Spleen (tissue), 3 donors: ENCODE data around the gene DENND1B.

Experiments
- POLR2A ChIP-seq, 3 donors: fragments of 450-650 bp; IDR thresholded peaks; one replicate each; pipeline ENCODE4 v1.5.1; 2017; ENCODE audit warnings: antibody characterized with exemption in 3 of 3, mild to moderate bottlenecking in 1 of 3
- POLR2AphosphoS5 ChIP-seq, 3 donors: sonication (generic); formaldehyde crosslinking; IDR thresholded peaks; one replicate each; pipeline ENCODE4 v1.5.1; 2017; ENCODE audit warnings: antibody characterized with exemption in 3 of 3

DNA sequence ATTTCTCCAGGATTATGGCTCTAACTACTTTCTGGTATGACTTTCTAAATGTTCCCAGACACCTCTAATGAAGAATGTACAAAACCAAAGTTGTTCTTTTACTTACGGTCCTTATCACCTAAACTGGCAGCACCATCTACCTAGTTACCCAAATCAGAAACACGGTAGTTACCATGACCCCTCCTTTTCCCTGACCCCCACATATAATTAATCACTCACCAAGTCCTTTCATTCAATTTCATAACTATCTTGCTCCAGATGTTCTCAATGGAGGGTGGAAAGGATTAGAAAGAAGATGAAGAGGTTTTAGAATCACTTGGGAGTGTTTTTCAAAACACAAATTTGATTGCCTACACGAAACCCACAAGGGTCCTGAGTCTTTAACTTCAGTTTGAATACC is 98.0 kb downstream of the DENND1B start:
- TF ChIP-seq POLR2AphosphoS5 (IDR thresholded peaks at IDR 0.05) (no peak), POLR2A (IDR thresholded peaks at IDR 0.05) (no peak)
